GM12875 (cell line): ENCODE results near the gene LEFTY2.

Source experiments
- H3K4me3 ChIP-seq: one replicate; pipeline ENCODE4 v1.5.1; 2011; ENCODE audit warnings: low read depth, low read length, control low read depth
- CTCF ChIP-seq: IDR thresholded peaks from 2 replicates; pipeline ENCODE4 v1.5.1; 2011; ENCODE audit warnings: low read depth, mild to moderate bottlenecking, control low read depth, inconsistent platforms, low read length, moderate library complexity, borderline replicate concordance; ENCODE audit not compliant: insufficient read depth

Gene LEFTY2

GRCh38 chr1:225896494-225896893 lies 44.5 kb downstream of the LEFTY2 start:
- no peak overlapping the region for H3K4me3 ChIP-seq
- TF ChIP-seq CTCF: no peak

GRCh38 chr1:225892307-225892706 lies 48.7 kb downstream of the LEFTY2 start:
- H3K4me3 ChIP-seq: no peak overlapping the region
- TF ChIP-seq CTCF: no peak

GRCh38 chr1:225891229-225891972 lies 49.6 kb downstream of the LEFTY2 start:
- no peak for TF ChIP-seq CTCF
- no peak overlapping the region for H3K4me3 ChIP-seq

GRCh38 chr1:225890346-225891228 lies 50.4 kb downstream of the LEFTY2 start:
- no peak overlapping the region for H3K4me3 ChIP-seq
- TF ChIP-seq CTCF: no peak

- H3K4me3 ChIP-seq: no peak overlapping the region
- TF ChIP-seq CTCF: no peak
Observed at GRCh38 chr1:225889743-225890142, 51.3 kb downstream of the LEFTY2 start.

- no peak for TF ChIP-seq CTCF
- no peak within 1 kb of the TSS for H3K4me3 ChIP-seq
Observed at GRCh38 chr1:225888898-225889601, 52.0 kb downstream of the LEFTY2 start, which contains the start of gene LEFTY1. LEFTY1 (minus strand) TSS chr1:225889146; CDS start chr1:225889066, 80 bp downstream.
